CD14-positive monocyte (primary cell): Measurements from ENCODE around the gene SMIM11. TPM values are rescaled to one million over a fixed set of nuclear protein-coding genes. Genes with fewer than 3 reads are reported as not detected.

Experiments used
- DNase-seq, 3 donors: peaks; one replicate each; pipeline ENCODE4 v3.0.0-alpha.2; 2011 to 2022
- H2AFZ ChIP-seq: 2 replicates; pipeline ENCODE4 v1.6.0; 2012; ENCODE audit warnings: mild to moderate bottlenecking, low read depth, low read length, inconsistent platforms; ENCODE audit not compliant: insufficient read depth, poor library complexity, severe bottlenecking
- H3K27ac ChIP-seq, 2 donors: 1 replicate in 1 of 2; 2 replicates in 1 of 2; pipeline ENCODE4 v1.5.1; 2012 to 2013; ENCODE audit warnings: low read length in 2 of 2, control low read depth in 1 of 2, inconsistent platforms in 1 of 2, low read depth in 1 of 2, mild to moderate bottlenecking in 1 of 2
- H3K27me3 ChIP-seq, 2 donors: one replicate each; pipeline versions ENCODE4 v1.6.0 to v1.6.1; 2011 to 2013; ENCODE audit warnings: low read length in 2 of 2; ENCODE audit not compliant: control insufficient read depth in 2 of 2, insufficient read depth in 2 of 2
- H3K36me3 ChIP-seq, 2 donors: replicated peaks in 1 of 2; 1 replicate in 1 of 2; 2 replicates in 1 of 2; pipeline versions ENCODE4 v1.5.1 to v1.6.1; 2012 to 2013; ENCODE audit warnings: low read length in 2 of 2, control low read depth in 1 of 2, inconsistent platforms in 1 of 2, mild to moderate bottlenecking in 1 of 2; ENCODE audit not compliant: insufficient read depth in 2 of 2, control insufficient read depth in 1 of 2
- H3K4me1 ChIP-seq, 2 donors: 1 replicate in 1 of 2; 2 replicates in 1 of 2; pipeline versions ENCODE4 v1.5.1 to v1.6.1; 2012 to 2013; ENCODE audit warnings: low read length in 2 of 2, control low read depth in 1 of 2, inconsistent platforms in 1 of 2, mild to moderate bottlenecking in 1 of 2, moderate library complexity in 1 of 2; ENCODE audit not compliant: insufficient read depth in 2 of 2, control insufficient read depth in 1 of 2
- H3K4me2 ChIP-seq: replicated peaks from 2 replicates; pipeline ENCODE3; 2012; ENCODE audit warnings: low read length, moderate library complexity, mild to moderate bottlenecking; ENCODE audit not compliant: poor library complexity, severe bottlenecking; ENCODE audit errors: extremely low read depth
- H3K4me3 ChIP-seq, 3 experiments: fragments of 200-600 bp in 1 of 3; sonication (generic) in 1 of 3; replicated peaks in 1 of 3; 1 replicate in 2 of 3; 2 replicates in 1 of 3; pipeline ENCODE4 v1.5.1; 2011 to 2013; ENCODE audit warnings: low read length in 3 of 3, mild to moderate bottlenecking in 3 of 3, control low read depth in 2 of 3, low read depth in 2 of 3, inconsistent platforms in 1 of 3, moderate library complexity in 1 of 3
- H3K79me2 ChIP-seq: 2 replicates; pipeline ENCODE4 v1.6.0; 2012; ENCODE audit warnings: mild to moderate bottlenecking, control low read depth, inconsistent platforms, low read length, moderate library complexity; ENCODE audit not compliant: insufficient read depth
- H3K9ac ChIP-seq: 2 replicates; pipeline ENCODE4 v1.6.0; 2017; ENCODE audit warnings: low read length, mild to moderate bottlenecking; ENCODE audit not compliant: insufficient read depth, poor library complexity, severe bottlenecking
- H3K9me3 ChIP-seq, 2 donors: replicated peaks in 1 of 2; 1 replicate in 1 of 2; 2 replicates in 1 of 2; pipeline versions ENCODE4 v1.5.1 to v1.6.1; 2012 to 2013; ENCODE audit warnings: low read length in 2 of 2, control low read depth in 1 of 2; ENCODE audit not compliant: control insufficient read depth in 1 of 2, insufficient read depth in 1 of 2
- H4K20me1 ChIP-seq: 2 replicates; pipeline ENCODE4 v1.6.0; 2012; ENCODE audit warnings: mild to moderate bottlenecking, low read length, control low read depth, moderate library complexity; ENCODE audit not compliant: insufficient read depth
- H3K27ac Mint-ChIP-seq, 7 donors: one replicate each; pipeline ENCODE4 v1.8.0; 2020; ENCODE audit warnings: mild to moderate bottlenecking in 7 of 7, mixed read lengths in 7 of 7, moderate library complexity in 6 of 7, inconsistent platforms in 2 of 7
- H3K27me3 Mint-ChIP-seq, 3 donors: one replicate each; pipeline ENCODE4 v1.8.0; 2021 to 2022; ENCODE audit warnings: low read depth in 3 of 3, mild to moderate bottlenecking in 3 of 3, mixed read lengths in 3 of 3, moderate library complexity in 3 of 3, inconsistent platforms in 1 of 3
- H3K36me3 Mint-ChIP-seq, 2 donors: one replicate each; pipeline ENCODE4 v1.8.0; 2020; ENCODE audit warnings: mixed read lengths in 2 of 2, inconsistent platforms in 1 of 2, mild to moderate bottlenecking in 1 of 2
- H3K4me1 Mint-ChIP-seq: one replicate; pipeline ENCODE4 v1.8.0; 2020; ENCODE audit warnings: mild to moderate bottlenecking, mixed read lengths
- H3K4me3 Mint-ChIP-seq, 2 donors: one replicate each; pipeline ENCODE4 v1.8.0; 2020; ENCODE audit warnings: mild to moderate bottlenecking in 2 of 2, mixed read lengths in 2 of 2, moderate library complexity in 1 of 2
- H3K9me3 Mint-ChIP-seq, 7 donors: one replicate each; pipeline ENCODE4 v1.8.0; 2020 to 2022; ENCODE audit warnings: mixed read lengths in 7 of 7, mild to moderate bottlenecking in 6 of 7, moderate library complexity in 6 of 7, inconsistent platforms in 2 of 7
- CTCF ChIP-seq: fragments of 200-600 bp; IDR thresholded peaks from one replicate; pipeline ENCODE4 v1.8.0; 2022; ENCODE audit warnings: antibody characterized with exemption, mild to moderate bottlenecking
- WGBS: methylation state at CpG from one replicate; pipeline ENCODE4 v1.1.5; 2013; ENCODE audit warnings: missing lambda C conversion rate; ENCODE audit not compliant: insufficient coverage; 5-methylcytosine and 5-hydroxymethylcytosine counted together
- intact Hi-C, 2 donors: fragments of 100-400 bp; cut with micrococcal nuclease; formaldehyde crosslinking; loops; one replicate each; pipeline versions ENCODE4 v1.15.0 to v1.15.1; 2023
- polyA plus RNA-seq, 3 donors: library from polyadenylated mRNA; depleted of rRNA in 1 of 3; unstranded in 2 of 3; stranded (reverse) in 1 of 3; fragments of 300-500 nt in 2 of 3; fragments of >200 nt in 1 of 3; fragmentation: Illumina TruSeq in 2 of 3; gene quantifications; 1 replicate in 2 of 3; 2 replicates in 1 of 3; pipeline ENCODE4 v1.2.3, GENCODE V29; 2012 to 2021

Gene SMIM11
- polyA plus RNA-seq, 3 donors = 1.8 to 10.7 (median 4.0) TPM

GRCh38 chr21:34355570-34355969 lies 19.7 kb upstream of the SMIM11 start:
- no peak overlapping the region for H3K9ac ChIP-seq
- peaks cover 0 to 4% of the 10 kb centered on the region in 2 donors for H3K27me3 ChIP-seq
- no peak overlapping the region for H3K4me2 ChIP-seq
- intact Hi-C loops = no loop called here
- WGBS = 100% methylated on average over 5 of the region's 5 CpGs
- TF ChIP-seq CTCF = no peak
- Mint-ChIP-seq H3K36me3 (no peaks in the 10 kb centered on the region), H3K27ac (peak overlapping the region in 1 of 7 donors; percentile 20), H3K9me3 (peaks cover 0 to 6% (median 4%) of the 10 kb centered on the region in 7 donors), H3K4me1 (no peaks in the 10 kb centered on the region), H3K4me3 (no peak overlapping the region), H3K27me3 (peaks cover 3 to 23% (median 8%) of the 10 kb centered on the region in 3 donors)
- no peak overlapping the region for H3K27ac ChIP-seq
- no peak overlapping the region for H2AFZ ChIP-seq
- no peak for DNase-seq
- H3K9me3 ChIP-seq = peaks cover 0 to 3% of the 10 kb centered on the region in 2 donors
- no peaks in the 10 kb centered on the region for H3K79me2 ChIP-seq
- no peak overlapping the region for H3K4me3 ChIP-seq
- H3K36me3 ChIP-seq = no peaks in the 10 kb centered on the region
- no peaks in the 10 kb centered on the region for H3K4me1 ChIP-seq
- H4K20me1 ChIP-seq = no peaks in the 10 kb centered on the region

- Mint-ChIP-seq H3K4me3 (no peak overlapping the region), H3K27ac (no peak overlapping the region), H3K36me3 (no peaks in the 10 kb centered on the region), H3K4me1 (peaks cover 4% of the 10 kb centered on the region), H3K27me3 (peaks cover 2 to 29% (median 9%) of the 10 kb centered on the region in 3 donors), H3K9me3 (peaks cover 0 to 6% (median 3%) of the 10 kb centered on the region in 7 donors)
- intact Hi-C loops = no loop called here
- Histone ChIP-seq H3K9me3 (no peaks in the 10 kb centered on the region), H3K9ac (no peak overlapping the region), H3K4me3 (no peak overlapping the region), H3K4me2 (no peak overlapping the region), H2AFZ (no peak overlapping the region), H4K20me1 (no peaks in the 10 kb centered on the region), H3K27me3 (peaks cover 0 to 8% of the 10 kb centered on the region in 2 donors), H3K4me1 (peaks cover under 1 to 9% of the 10 kb centered on the region in 2 donors), H3K36me3 (no peaks in the 10 kb centered on the region), H3K27ac (no peak overlapping the region), H3K79me2 (no peaks in the 10 kb centered on the region)
- no peak for DNase-seq
- TF ChIP-seq CTCF = no peak
- WGBS = 100% methylated on average over 1 of the region's 2 CpGs
Measured at GRCh38 chr21:34357889-34358288, 17.4 kb upstream of the SMIM11 start.
